Stimulated activated CD8-positive, alpha-beta memory T cell treated with anti-CD3 and anti-CD28 coated beads, Interleukin-4, amount 100 ng/mL, for 48 hours (primary cell): ENCODE results near the gene PRSS48.
A peak's percentile ranks its signal among the peaks of the same experiment; 100 is the strongest.
"Not testable (repeated sequence)": the region's sequence is repeated elsewhere in the genome, so short reads cannot be mapped to it uniquely, and the experiment has no call there.

ENCODE experiments used
- DNase-seq: peaks from one replicate; pipeline ENCODE4 v3.0.0-alpha.2; 2020

PRSS48 gene

DNA sequence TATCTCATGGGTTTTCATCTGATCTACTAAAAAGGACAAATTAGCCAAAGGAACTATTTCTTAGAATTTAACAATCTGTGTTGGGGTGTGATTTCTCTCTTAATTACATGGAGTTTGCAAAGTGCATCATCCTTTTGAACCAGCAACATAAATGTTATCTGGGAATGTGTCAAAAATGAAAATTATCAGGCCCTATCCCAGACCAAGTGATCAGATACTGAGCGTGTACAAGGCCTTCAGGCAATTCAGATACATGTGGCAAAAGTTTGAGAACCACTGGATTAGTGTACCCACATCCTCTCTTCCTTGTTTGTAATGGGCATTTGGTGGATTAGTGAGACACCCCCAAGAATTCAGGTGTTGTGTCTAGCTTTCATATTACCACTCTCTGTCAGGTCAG lies 44.6 kb downstream of the PRSS48 start:
- DNase-seq = no peak

DNA sequence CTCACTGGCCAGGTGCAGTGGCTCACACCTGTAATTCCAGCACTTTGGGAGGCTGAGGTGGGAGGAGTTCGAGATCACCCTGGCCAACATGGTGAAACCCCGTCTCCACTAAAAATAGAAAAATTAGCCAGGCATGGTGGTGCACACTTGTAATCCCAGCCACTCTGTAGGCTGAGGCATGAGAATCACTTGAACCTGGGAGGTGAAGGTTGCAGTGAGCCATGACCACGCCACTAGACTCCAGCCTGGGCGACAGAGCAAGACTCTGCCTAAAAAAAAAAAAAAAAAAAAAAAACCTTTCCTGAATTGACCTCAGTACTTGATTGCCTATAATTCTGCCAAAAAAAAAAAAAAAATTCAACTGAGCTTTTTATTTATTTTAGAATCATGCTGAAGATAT lies 45.2 kb downstream of the PRSS48 start:
- DNase-seq = not testable (repeated sequence)

DNA sequence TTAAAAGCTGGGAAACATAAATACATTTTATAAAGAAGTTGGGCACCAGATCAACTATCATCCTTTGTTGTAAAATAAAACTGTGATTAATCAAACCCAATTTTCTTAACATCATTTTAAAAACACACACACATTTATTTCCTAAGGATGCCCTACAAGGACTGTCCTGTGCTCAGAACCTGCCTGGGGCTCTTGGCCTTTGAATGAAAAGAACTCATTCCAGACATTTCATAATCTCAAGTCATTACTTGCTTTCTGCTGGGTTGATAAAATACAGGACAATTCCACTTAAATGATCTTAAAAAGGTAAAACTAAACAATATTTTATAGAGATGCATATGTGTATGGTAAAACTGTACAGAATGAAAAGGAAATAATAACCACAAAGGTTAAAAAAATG lies 45.6 kb downstream of the PRSS48 start:
- no peak for DNase-seq

DNA sequence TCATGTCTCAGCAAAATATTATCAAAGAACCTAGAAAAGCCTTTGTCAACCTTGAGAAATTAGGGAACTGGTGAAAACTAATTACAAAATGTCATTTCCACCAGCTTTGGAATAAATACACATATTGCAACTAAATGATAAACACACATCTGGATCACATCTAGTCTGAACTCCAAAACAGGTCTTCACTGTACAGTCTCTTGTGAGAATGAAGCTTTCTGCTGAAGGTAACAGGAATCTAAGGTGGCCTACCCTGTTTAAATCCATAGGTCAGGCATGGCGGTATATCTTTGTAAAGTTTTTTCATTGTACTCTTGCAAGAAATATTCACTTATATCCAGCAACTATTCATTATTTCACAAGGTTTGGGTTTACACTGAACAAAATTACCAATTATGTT lies 46.7 kb downstream of the PRSS48 start:
- DNase-seq = no peak

DNA sequence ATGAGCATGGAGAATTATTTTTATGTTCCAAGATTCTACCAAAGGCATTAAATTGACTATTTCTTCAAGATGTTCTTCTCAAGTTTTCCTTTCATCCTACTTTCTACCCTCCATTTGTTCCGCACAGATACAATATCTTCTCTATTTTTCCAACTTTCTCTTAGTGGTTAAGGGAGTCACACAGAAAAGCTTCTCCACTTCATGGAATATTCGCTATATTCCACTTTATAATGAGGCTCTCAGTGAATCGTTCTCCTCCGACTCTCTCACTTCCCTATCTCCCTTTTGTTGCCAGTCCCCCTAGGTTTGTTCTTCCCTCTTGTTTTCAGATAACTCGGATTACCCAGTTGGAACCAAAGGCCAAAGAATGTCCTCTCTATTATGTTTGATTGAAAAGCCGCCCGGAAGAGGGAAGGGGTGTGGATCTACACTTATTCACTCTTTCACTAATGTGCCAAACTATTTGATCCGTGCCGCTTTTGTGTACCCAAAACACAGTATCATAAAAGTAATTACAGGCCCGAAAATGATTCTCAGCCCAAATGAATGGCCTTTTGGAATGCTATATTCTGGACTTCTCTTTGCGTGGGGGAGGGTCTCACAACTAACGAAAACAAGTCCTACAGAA lies 47.3 kb downstream of the PRSS48 start:
- no peak for DNase-seq

DNA sequence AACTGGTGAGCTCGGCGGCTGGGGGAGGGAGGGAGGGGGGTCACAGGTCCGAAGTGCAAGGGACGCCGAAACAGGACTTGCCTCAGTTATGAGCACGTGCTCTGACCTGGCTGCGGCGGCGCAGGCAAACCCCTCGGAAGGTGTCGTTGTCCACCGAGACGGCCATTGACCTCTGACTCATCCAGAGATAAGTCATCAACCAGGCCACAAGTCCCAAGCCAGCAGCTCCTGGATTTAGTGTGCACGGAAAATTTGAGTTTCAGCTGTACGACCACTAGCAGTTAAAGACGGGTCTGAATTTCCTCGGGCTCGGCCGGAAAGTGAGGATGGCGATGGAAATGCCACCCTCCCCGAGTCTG lies 47.8 kb downstream of the PRSS48 start:
- peak; percentile 32 for DNase-seq

DNA sequence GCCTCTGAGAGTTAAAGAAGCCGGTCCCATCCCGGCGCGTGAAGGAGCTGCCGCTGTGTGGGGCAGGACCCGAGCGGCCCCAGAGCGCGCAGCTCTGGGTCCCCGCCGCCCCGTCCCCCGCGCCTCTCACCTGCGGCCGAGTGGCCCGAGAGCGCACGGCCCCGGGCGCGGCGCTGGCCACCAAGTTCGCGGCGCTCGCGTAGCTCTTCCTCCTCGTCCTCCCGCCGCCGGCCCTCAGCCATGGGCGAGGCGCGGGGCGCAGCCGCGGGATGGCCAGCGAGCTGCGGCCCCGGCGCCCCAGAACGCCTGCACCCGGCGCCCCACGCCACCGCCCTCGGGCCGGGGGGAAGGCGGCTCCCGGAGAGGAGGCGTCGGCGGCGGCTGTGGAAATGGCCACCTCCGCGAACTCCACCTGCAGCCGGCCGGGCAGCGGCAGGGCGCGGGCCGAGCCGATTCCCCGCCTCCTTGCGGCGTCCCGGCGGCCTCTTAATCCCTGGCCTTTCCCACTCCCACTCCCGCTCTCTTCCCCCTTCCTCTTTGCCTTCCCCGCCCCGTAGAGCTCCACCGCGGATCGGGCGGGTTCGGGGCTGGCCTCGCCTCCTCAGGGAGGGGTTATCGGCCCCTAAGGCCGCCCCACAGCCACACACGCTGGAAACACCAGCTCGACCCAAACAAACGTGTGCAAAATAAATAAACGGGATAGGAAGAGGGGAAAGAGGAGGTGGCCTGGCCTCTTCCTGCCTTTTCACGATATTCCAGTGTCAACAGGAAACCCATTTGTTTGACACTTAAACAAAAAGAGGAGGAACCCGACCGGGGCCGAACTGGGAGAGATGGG lies 48.4 kb downstream of the PRSS48 start, which contains the start of gene SH3D19:
Gene SH3D19 (minus strand): TSS at position 495 of the 838 bp plus-strand sequence. CDS start 253 bp downstream, at position 242.
- DNase-seq = no peak

DNA sequence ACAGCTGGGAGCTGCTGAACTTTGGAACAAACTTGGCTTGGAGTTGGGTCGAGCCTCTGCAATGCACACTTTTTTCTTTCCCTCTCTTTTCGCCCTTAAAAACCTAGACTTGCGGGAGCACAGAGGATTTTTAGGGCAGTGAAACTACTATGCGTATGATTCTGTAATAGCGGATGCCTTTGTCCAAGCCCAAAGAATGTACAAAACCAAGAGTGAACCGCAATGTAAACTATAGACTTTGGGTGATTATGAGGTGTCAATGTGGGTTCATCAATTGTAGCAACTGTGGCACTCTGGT lies 48.9 kb downstream of the PRSS48 start:
- no peak for DNase-seq

DNA sequence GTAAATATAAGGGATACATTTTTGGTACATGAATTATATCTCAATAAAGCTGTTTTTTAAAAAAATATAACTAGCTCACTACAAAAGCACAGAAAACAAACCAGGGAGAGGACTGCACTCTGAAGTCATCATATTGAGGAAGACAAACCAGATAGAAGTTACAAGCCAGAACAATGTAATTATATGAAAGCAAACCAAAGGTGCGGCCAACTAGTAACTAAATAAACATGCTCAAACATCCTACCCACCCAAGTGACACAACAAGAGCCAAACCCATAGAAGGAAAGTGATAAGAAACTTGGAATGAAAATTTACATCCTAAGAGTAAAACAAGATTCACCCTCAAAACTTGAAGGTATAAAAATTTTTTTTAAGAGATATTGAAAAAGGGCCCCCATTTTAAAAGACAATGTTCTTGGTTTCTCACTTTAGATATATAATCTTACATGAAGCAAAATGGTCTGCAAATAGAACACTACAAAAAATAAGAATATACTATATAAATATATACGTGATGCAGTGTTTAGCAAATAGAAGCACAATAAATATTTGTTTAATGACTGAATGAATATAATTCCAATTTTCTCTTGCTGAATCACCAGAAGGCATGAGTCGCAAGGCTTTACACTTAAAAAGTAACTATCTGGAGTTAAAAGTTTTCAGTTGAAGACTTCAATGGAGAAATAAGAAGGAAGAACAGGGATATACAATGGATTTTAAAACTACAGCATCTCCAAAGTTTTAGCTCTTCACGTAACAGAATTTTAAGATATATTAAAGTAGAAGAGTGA lies 52.5 kb downstream of the PRSS48 start:
- DNase-seq = no peak

DNA sequence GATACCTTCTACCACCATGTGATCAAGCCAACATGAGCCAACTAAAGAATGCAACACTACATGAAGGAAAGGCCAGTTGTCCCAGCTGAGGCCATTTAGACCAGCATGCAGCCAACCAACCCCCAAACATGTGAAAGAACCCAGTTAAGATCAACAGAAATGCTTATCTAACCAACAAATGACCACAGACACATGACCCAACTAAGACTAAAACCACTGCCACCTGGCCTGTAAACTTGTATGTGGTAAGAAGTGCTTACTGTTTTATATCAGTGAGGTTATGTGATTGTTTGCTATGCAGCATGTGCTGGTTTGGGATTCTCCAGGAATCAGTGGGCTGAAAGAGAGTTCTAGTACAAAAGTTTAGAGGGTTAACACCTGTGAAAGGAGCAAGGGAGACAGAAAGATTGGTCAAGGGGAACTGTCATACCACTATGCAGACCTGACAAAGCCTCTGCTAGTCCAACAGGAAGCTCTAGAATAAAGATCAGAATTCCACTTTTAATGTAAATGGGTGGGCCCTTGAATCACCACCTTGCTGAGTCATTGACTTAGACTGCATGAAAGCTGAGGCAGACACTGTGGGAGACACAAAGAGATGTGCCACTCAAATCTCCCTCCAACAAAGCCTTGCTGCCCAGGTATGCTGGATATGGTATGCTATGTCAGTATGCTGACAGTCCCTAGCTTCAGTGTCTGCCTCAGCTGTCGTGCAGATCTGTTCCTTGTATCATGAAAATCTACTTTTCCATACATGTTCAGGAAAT lies 54.5 kb downstream of the PRSS48 start:
- no peak for DNase-seq

DNA sequence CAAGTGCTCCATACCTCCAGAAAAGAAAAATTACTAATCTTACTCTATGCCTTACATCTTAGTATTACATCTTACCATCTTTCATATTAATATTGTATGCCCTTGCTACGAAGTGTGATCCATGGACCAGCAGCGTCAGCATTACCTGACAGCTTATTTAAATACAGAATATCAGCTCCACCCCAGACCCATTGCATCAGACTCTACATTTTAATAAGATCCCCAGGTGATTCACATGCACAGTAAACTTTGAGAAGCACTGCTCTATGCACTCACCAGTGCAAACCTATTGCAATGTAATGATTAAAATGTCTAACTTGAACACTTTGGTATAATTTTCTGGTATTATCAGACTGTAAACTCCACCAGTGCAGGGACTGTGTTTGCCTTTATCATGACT lies 62.5 kb downstream of the PRSS48 start:
- no peak for DNase-seq

DNA sequence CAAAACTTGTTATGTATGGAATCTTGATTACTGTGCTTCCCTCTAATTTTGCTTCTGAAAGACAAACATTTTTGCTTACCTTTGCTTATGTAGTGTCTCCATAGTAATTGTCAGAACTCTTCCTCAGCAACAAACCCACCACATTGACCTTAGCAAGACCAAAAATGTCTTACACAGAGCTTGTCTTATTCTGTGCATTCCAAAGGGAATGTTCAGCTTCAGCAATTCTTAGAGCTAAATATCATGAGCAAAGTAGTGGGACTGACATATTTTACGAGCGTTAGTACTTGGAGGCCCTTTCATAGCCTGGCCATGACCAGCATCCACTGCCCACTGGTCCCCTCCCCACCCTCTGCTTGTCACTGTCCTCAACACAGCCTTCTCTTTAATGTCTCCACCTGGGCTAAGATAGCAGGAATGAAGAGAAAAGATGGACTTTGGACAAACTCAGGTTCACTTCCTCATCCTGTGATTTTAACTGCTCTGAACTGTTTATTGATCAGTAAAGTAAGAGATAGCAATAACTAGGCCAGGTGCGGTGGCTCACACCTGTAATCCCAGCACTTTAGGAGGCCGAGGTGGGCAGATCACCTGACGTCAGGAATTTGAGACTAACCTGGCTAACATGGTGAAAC lies 63.9 kb downstream of the PRSS48 start:
- no peak for DNase-seq
